SK-N-MC (cell line): Measurements from ENCODE around the gene GTSE1.

Experiments used
- EZH2 ChIP-seq: fragments of 200-600 bp; sonication (generic); IDR thresholded peaks from one replicate; pipeline ENCODE4 v1.6.1; 2017; ENCODE audit warnings: antibody characterized with exemption
- FOXP2 ChIP-seq: optimal IDR thresholded peaks from 2 replicates; pipeline ENCODE3; 2011; ENCODE audit warnings: mild to moderate bottlenecking, moderate library complexity; ENCODE audit not compliant: insufficient read depth; ENCODE audit errors: extremely low read length, control extremely low read depth
- POLR2AphosphoS5 ChIP-seq: IDR thresholded peaks from 2 replicates; pipeline ENCODE4 v1.6.1; 2012; ENCODE audit warnings: mild to moderate bottlenecking, low read depth, low read length, borderline replicate concordance

- no peak for TF ChIP-seq FOXP2
- TF ChIP-seq EZH2: no peak
- no peak for TF ChIP-seq POLR2AphosphoS5
Observed at GRCh38 chr22:46358766-46359165, 62.1 kb downstream of the GTSE1 start.
